ENCODE data around the gene ALKAL2. TPM values are rescaled to one million over a fixed set of nuclear protein-coding genes. Genes with fewer than 3 reads are reported as not detected.

Gene ALKAL2
- total RNA-seq, 4 donors from 2014 or later: 0.30 to 15.9 (median 0.89) TPM; not detected in 1

- TF ChIP-seq POLR2A (IDR thresholded peaks at IDR 0.05) (no peak), POLR2AphosphoS5 (IDR thresholded peaks at IDR 0.05) (no peak), EP300 (IDR thresholded peaks at IDR 0.05) (no peak)
- TF ChIP-seq, protein P1, sequence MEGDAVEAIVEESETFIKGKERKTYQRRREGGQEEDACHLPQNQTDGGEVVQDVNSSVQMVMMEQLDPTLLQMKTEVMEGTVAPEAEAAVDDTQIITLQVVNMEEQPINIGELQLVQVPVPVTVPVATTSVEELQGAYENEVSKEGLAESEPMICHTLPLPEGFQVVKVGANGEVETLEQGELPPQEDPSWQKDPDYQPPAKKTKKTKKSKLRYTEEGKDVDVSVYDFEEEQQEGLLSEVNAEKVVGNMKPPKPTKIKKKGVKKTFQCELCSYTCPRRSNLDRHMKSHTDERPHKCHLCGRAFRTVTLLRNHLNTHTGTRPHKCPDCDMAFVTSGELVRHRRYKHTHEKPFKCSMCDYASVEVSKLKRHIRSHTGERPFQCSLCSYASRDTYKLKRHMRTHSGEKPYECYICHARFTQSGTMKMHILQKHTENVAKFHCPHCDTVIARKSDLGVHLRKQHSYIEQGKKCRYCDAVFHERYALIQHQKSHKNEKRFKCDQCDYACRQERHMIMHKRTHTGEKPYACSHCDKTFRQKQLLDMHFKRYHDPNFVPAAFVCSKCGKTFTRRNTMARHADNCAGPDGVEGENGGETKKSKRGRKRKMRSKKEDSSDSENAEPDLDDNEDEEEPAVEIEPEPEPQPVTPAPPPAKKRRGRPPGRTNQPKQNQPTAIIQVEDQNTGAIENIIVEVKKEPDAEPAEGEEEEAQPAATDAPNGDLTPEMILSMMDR (IDR thresholded peaks at IDR 0.05): no peak
- H3K9me3 ChIP-seq: no peaks in the 10 kb centered on the region
- 80 to 95% methylated on average over 3 of the region's 3 CpGs for WGBS, 2 donors (ENCODE audit: low coverage in 1 of 2)
- H3K4me3 ChIP-seq: no peak overlapping the region
- H3K27ac ChIP-seq: no peak overlapping the region
- H3K36me3 ChIP-seq: peaks cover 0 to 12% of the 10 kb centered on the region in 2 donors
- H3K27me3 ChIP-seq: no peaks in the 10 kb centered on the region
- no peak for ATAC-seq
- H3K4me1 ChIP-seq: no peaks in the 10 kb centered on the region
Measured at GRCh38 chr2:257429-257828, 30.5 kb downstream of the ALKAL2 start.

- no peak for ATAC-seq
- no peaks in the 10 kb centered on the region for H3K4me1 ChIP-seq
- H3K27me3 ChIP-seq: no peaks in the 10 kb centered on the region
- TF ChIP-seq, protein P1 (IDR thresholded peaks at IDR 0.05): no peak
- TF ChIP-seq POLR2A (IDR thresholded peaks at IDR 0.05) (no peak), POLR2AphosphoS5 (IDR thresholded peaks at IDR 0.05) (no peak), EP300 (IDR thresholded peaks at IDR 0.05) (no peak)
- H3K4me3 ChIP-seq: no peak overlapping the region
- 69 to 100% methylated on average over 1 to 3 of the region's 3 CpGs for WGBS, 2 donors (ENCODE audit: low coverage in 1 of 2)
- no peaks in the 10 kb centered on the region for H3K9me3 ChIP-seq
- H3K36me3 ChIP-seq: peaks cover 0 to 25% of the 10 kb centered on the region in 2 donors
- H3K27ac ChIP-seq: no peak overlapping the region
Measured at GRCh38 chr2:256094-256493, 31.8 kb downstream of the ALKAL2 start.

DNA sequence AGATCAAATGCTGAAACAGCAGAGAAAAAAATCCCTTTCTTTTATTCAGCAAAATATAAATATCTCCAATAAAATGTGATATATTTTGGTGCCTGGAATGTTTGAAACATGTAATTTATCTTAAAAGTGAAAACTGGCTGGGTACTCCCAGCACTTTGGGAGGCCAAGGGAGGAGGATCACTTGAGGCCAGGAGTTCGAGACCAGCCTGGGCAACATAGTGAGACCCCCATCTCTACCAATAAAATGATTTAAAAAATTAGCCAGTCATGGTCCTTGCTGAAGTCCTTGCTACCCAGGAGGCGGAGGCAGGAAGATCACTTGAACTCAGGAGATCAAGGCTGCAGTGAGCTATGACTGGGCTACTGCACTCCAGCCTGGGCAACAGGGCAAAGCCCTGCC lies 32.7 kb downstream of the ALKAL2 start:
- Histone ChIP-seq H3K4me1 (no peaks in the 10 kb centered on the region), H3K4me3 (no peak overlapping the region), H3K36me3 (peaks cover 0 to 27% of the 10 kb centered on the region in 2 donors), H3K27me3 (no peaks in the 10 kb centered on the region), H3K9me3 (no peaks in the 10 kb centered on the region), H3K27ac (no peak overlapping the region)
- ATAC-seq: no peak
- WGBS, 2 donors (ENCODE audit: low coverage in 1 of 2): 100% methylated on average over 2 of the region's 2 CpGs; no CpG with 5 or more reads in 1 of the 2 donors
- TF ChIP-seq EP300 (IDR thresholded peaks at IDR 0.05) (no peak), POLR2A (IDR thresholded peaks at IDR 0.05) (no peak), POLR2AphosphoS5 (IDR thresholded peaks at IDR 0.05) (no peak)
- TF ChIP-seq, protein P1 (IDR thresholded peaks at IDR 0.05): no peak

DNA sequence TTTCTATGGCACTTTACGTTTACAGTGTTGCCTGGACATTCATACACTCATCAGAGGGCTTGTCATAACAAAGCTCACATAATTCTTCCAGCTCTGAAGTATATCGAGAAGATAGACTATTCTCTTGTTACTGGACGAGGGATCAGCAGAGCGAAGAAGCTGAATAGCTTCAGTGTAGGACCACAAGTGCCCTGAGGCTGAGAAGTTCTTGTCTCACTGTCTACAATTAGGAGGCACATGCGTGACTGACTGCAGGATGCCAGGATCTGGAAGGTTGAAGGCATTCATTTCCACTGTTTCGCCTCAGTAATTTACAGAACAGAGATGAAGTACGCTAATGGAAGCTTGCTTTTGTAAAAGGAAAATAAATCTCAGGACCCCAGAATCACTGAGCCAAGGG lies 33.6 kb downstream of the ALKAL2 start:
- no peaks in the 10 kb centered on the region for H3K27me3 ChIP-seq
- WGBS, 2 donors (ENCODE audit: low coverage in 1 of 2): 25 to 43% methylated on average over 3 to 7 of the region's 7 CpGs

GRCh38 chr2:253202-253638 lies 34.7 kb downstream of the ALKAL2 start:
- H3K4me3 ChIP-seq: no peak overlapping the region
- H3K36me3 ChIP-seq: peaks cover 0 to 41% of the 10 kb centered on the region in 2 donors
- H3K27ac ChIP-seq: no peak overlapping the region
- no peak for ATAC-seq
- TF ChIP-seq POLR2A (IDR thresholded peaks at IDR 0.05): no peak
- TF ChIP-seq, protein P1 (IDR thresholded peaks at IDR 0.05): no peak
- TF ChIP-seq EP300 (IDR thresholded peaks at IDR 0.05): no peak
- no peak for TF ChIP-seq POLR2AphosphoS5 (IDR thresholded peaks at IDR 0.05)
- H3K9me3 ChIP-seq: no peaks in the 10 kb centered on the region
- H3K27me3 ChIP-seq: no peaks in the 10 kb centered on the region
- no peaks in the 10 kb centered on the region for H3K4me1 ChIP-seq
- WGBS, 2 donors (ENCODE audit: low coverage in 1 of 2): 81 to 87% methylated on average over 6 to 7 of the region's 8 CpGs

More for the DNA sequence above, 33.6 kb downstream of the ALKAL2 start:
- H3K27ac ChIP-seq: no peak overlapping the region
- no peaks in the 10 kb centered on the region for H3K9me3 ChIP-seq
- no peak overlapping the region for H3K4me3 ChIP-seq
- no peak for ATAC-seq
- H3K4me1 ChIP-seq: no peaks in the 10 kb centered on the region
- peaks cover 0 to 31% of the 10 kb centered on the region in 2 donors for H3K36me3 ChIP-seq
- TF ChIP-seq POLR2AphosphoS5 (IDR thresholded peaks at IDR 0.05) (no peak), EP300 (IDR thresholded peaks at IDR 0.05) (no peak), POLR2A (IDR thresholded peaks at IDR 0.05) (no peak)
- TF ChIP-seq, protein P1 (IDR thresholded peaks at IDR 0.05): no peak
